Activated T-cell treated with anti-CD3 and anti-CD28 coated beads for 1 hour (primary cell): ENCODE results near the gene HIVEP2.
"Not testable (repeated sequence)": the region's sequence is repeated elsewhere in the genome, so short reads cannot be mapped to it uniquely, and the experiment has no call there.

Source experiments
- DNase-seq: peaks from one replicate; pipeline ENCODE4 v3.0.0-alpha.2; 2020; ENCODE audit warnings: low read depth

The HIVEP2 gene

GRCh38 chr6:142945049-142945445 lies at the start of gene HIVEP2:
Gene HIVEP2, minus strand, starts transcription at chr6:142945176. Its CDS starts 170,438 bp downstream, at chr6:142774738.
- peak; percentile 80 for DNase-seq

GRCh38 chr6:142993977-142994376 lies 49.0 kb upstream of the HIVEP2 start:
- DNase-seq = no peak

- no peak for DNase-seq
Observed at GRCh38 chr6:142987490-142987889, 42.5 kb upstream of the HIVEP2 start.

GRCh38 chr6:142985281-142985680 lies 40.3 kb upstream of the HIVEP2 start:
- DNase-seq = no peak

- DNase-seq = no peak
Observed at GRCh38 chr6:142984386-142984785, 39.4 kb upstream of the HIVEP2 start.

- DNase-seq = no peak
Observed at GRCh38 chr6:142975365-142975764, 30.4 kb upstream of the HIVEP2 start.

- DNase-seq = not testable (repeated sequence)
Observed at GRCh38 chr6:142970941-142971340, 26.0 kb upstream of the HIVEP2 start.

GRCh38 chr6:142968601-142969000 lies 23.6 kb upstream of the HIVEP2 start:
- DNase-seq = no peak

- DNase-seq = no peak
Observed at GRCh38 chr6:142966294-142966693, 21.3 kb upstream of the HIVEP2 start.

- DNase-seq = no peak
Observed at GRCh38 chr6:142965164-142965563, 20.2 kb upstream of the HIVEP2 start.

GRCh38 chr6:142960098-142960497 lies 15.1 kb upstream of the HIVEP2 start:
- DNase-seq = no peak

GRCh38 chr6:142958343-142958742 lies 13.4 kb upstream of the HIVEP2 start:
- DNase-seq = no peak

GRCh38 chr6:142956726-142957125 lies 11.8 kb upstream of the HIVEP2 start:
- DNase-seq = no peak

GRCh38 chr6:142954844-142955243 lies 9.9 kb upstream of the HIVEP2 start:
- no peak for DNase-seq

- DNase-seq = no peak
Observed at GRCh38 chr6:142953373-142954273, 8.6 kb upstream of the HIVEP2 start.

GRCh38 chr6:142952614-142953013 lies 7.6 kb upstream of the HIVEP2 start:
- DNase-seq = no peak

GRCh38 chr6:142950291-142950690 lies 5.3 kb upstream of the HIVEP2 start:
- no peak for DNase-seq

GRCh38 chr6:142947714-142948480 lies 2.9 kb upstream of the HIVEP2 start:
- no peak for DNase-seq

- peak; percentile 63 for DNase-seq
Observed at GRCh38 chr6:142946924-142947713, 2.1 kb upstream of the HIVEP2 start.

GRCh38 chr6:142946181-142946923 lies 1.4 kb upstream of the HIVEP2 start:
- DNase-seq = peak; percentile 84

- peak; percentile 50 for DNase-seq
Observed at GRCh38 chr6:142945446-142946180, 637 bp upstream of the HIVEP2 start.
